HEK293 (cell line): Measurements from ENCODE around the gene TNFSF13.
A peak's percentile ranks its signal among the peaks of the same experiment; 100 is the strongest.

Experiments
- CTCF ChIA-PET: fragments of 350-600 bp; formaldehyde crosslinking; extraction: SDS; loops from one replicate; lab custom pipeline; 2021; ENCODE audit warnings: antibody characterized with exemption; lab: Yijun Ruan, JAX
- POLR2A ChIA-PET: fragments of 300-600 bp; formaldehyde crosslinking; extraction: SDS; loops from one replicate; lab custom pipeline; 2020; ENCODE audit warnings: antibody characterized with exemption, inconsistent platforms; lab: Yijun Ruan, JAX
- H3K27ac ChIP-seq: fragments of 200-500 bp; sonication (Bioruptor generic); 2 replicates; pipeline ENCODE4 v1.5.1; 2014; ENCODE audit warnings: low read depth, low read length, control low read depth, inconsistent platforms; ENCODE audit errors: extremely low read depth
- H3K36me3 ChIP-seq, 2 experiments: fragments of 200-500 bp in 1 of 2; sonication (Bioruptor generic) in 1 of 2; 1 replicate in 1 of 2; 2 replicates in 1 of 2; pipeline ENCODE4 v1.5.1; 2014 to 2017; ENCODE audit warnings: inconsistent platforms in 2 of 2, low read length in 2 of 2; ENCODE audit not compliant: control insufficient read depth in 2 of 2, insufficient read depth in 1 of 2
- H3K4me1 ChIP-seq: fragments of 200-500 bp; sonication (Bioruptor generic); 2 replicates; pipeline ENCODE4 v1.5.1; 2014; ENCODE audit warnings: mild to moderate bottlenecking, low read length, inconsistent platforms; ENCODE audit not compliant: control insufficient read depth, insufficient read depth
- H3K4me3 ChIP-seq: 2 replicates; pipeline ENCODE4 v1.5.1; 2011; ENCODE audit warnings: low read depth, mild to moderate bottlenecking, control low read depth, low read length, moderate library complexity
- H3K9me3 ChIP-seq: fragments of 200-500 bp; sonication (Bioruptor generic); 2 replicates; pipeline ENCODE4 v1.5.1; 2014; ENCODE audit warnings: low read depth, low read length, inconsistent platforms; ENCODE audit not compliant: control insufficient read depth, insufficient read depth
- EGR2 ChIP-seq: fragments of 450-650 bp; formaldehyde crosslinking; IDR thresholded peaks from 2 replicates; pipeline ENCODE4 v1.5.1; 2016; ENCODE audit warnings: low read depth, missing biosample characterization, missing genetic modification characterization
- PRDM1 ChIP-seq: fragments of 450-650 bp; formaldehyde crosslinking; IDR thresholded peaks from 2 replicates; pipeline ENCODE4; 2016; ENCODE audit warnings: missing biosample characterization, missing genetic modification characterization
- TCF7L2 ChIP-seq: IDR thresholded peaks from 2 replicates; pipeline ENCODE4 v1.6.1; 2011; ENCODE audit warnings: low read depth, mild to moderate bottlenecking, inconsistent platforms, low read length, moderate library complexity, borderline replicate concordance
- ZBTB8A ChIP-seq: fragments of 450-650 bp; formaldehyde crosslinking; IDR thresholded peaks from 2 replicates; pipeline ENCODE4 v1.5.1; 2016; ENCODE audit warnings: missing biosample characterization, missing genetic modification characterization
- ZFHX2 ChIP-seq: fragments of 450-650 bp; formaldehyde crosslinking; conservative IDR thresholded peaks from 2 replicates; pipeline ENCODE4 v1.5.1; 2016; ENCODE audit warnings: missing biosample characterization, missing genetic modification characterization
- ZNF239 ChIP-seq: fragments of 450-650 bp; formaldehyde crosslinking; IDR thresholded peaks from 2 replicates; pipeline ENCODE4 v1.5.1; 2016; ENCODE audit warnings: missing biosample characterization, missing genetic modification characterization
- ZNF366 ChIP-seq: fragments of 450-650 bp; formaldehyde crosslinking; conservative IDR thresholded peaks from 2 replicates; pipeline ENCODE4 v1.5.1; 2016; ENCODE audit warnings: missing biosample characterization, missing genetic modification characterization
- ZNF571 ChIP-seq: fragments of 450-650 bp; formaldehyde crosslinking; IDR thresholded peaks from 2 replicates; pipeline ENCODE4 v1.5.0; 2017; ENCODE audit warnings: missing biosample characterization, missing genetic modification characterization
- ZNF596 ChIP-seq: fragments of 450-650 bp; IDR thresholded peaks from 2 replicates; pipeline ENCODE4 v1.5.0; 2018; ENCODE audit warnings: missing biosample characterization, mild to moderate bottlenecking, missing genetic modification characterization, moderate library complexity
- ZNF624 ChIP-seq: fragments of 450-650 bp; formaldehyde crosslinking; IDR thresholded peaks from 2 replicates; pipeline ENCODE4 v1.5.1; 2017; ENCODE audit warnings: missing biosample characterization, missing genetic modification characterization
- ZNF707 ChIP-seq: fragments of 450-650 bp; formaldehyde crosslinking; IDR thresholded peaks from 2 replicates; pipeline ENCODE4 v1.5.1; 2016; ENCODE audit warnings: missing biosample characterization, missing genetic modification characterization
- ZNF785 ChIP-seq: fragments of 450-650 bp; formaldehyde crosslinking; IDR thresholded peaks from 2 replicates; pipeline ENCODE4 v1.5.1; 2016; ENCODE audit warnings: missing biosample characterization, missing genetic modification characterization
- TF ChIP-seq, protein P1 (sequence below): IDR thresholded peaks from 2 replicates; pipeline ENCODE4 v1.6.1; 2011; ENCODE audit warnings: mild to moderate bottlenecking, low read depth, low read length, borderline replicate concordance
- TF ChIP-seq, protein P2 (sequence below): fragments of 450-650 bp; formaldehyde crosslinking; IDR thresholded peaks from 2 replicates; pipeline ENCODE4 v1.5.1; 2017; ENCODE audit warnings: missing biosample characterization, missing genetic modification characterization
- TF ChIP-seq, protein P3 (sequence below): fragments of 450-650 bp; formaldehyde crosslinking; IDR thresholded peaks from 2 replicates; pipeline ENCODE4 v1.5.1; 2016; ENCODE audit warnings: missing biosample characterization, missing genetic modification characterization
- TF ChIP-seq, protein P4 (sequence below): fragments of 450-650 bp; formaldehyde crosslinking; IDR thresholded peaks from 2 replicates; pipeline ENCODE4 v1.5.1; 2016; ENCODE audit warnings: missing biosample characterization, missing genetic modification characterization
- TF ChIP-seq, protein P5 (sequence below): fragments of 450-650 bp; formaldehyde crosslinking; IDR thresholded peaks from 2 replicates; pipeline ENCODE4 v1.5.1; 2016; ENCODE audit warnings: missing biosample characterization, missing genetic modification characterization

Gene TNFSF13

DNA sequence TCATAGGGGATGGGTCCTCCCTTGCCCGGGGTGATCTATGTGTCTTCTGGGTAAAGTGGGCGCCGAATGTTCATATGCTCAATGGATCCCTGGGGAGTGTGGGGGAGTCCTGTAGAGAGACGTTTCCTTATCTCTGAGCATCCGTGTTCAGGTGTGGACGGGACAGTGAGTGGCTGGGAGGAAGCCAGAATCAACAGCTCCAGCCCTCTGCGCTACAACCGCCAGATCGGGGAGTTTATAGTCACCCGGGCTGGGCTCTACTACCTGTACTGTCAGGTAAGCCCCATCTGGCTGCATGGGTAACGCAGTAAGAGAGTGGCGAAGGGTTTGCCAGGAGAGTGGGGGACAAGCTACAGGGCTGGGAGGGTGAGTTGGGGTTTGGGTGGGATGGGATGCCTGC is 1.9 kb upstream of the TNFSF13 start:
- H3K4me1 ChIP-seq, result peaks cover 5% of the 10 kb centered on the region
- CTCF ChIA-PET, result interaction anchor here (1.2 to 1.7 kb wide), 2 partner anchors 39 to 42 kb away, joined by 3 to 8 read pairs; no protein-coding TSS in a partner anchor
- TF ChIP-seq, protein P1, sequence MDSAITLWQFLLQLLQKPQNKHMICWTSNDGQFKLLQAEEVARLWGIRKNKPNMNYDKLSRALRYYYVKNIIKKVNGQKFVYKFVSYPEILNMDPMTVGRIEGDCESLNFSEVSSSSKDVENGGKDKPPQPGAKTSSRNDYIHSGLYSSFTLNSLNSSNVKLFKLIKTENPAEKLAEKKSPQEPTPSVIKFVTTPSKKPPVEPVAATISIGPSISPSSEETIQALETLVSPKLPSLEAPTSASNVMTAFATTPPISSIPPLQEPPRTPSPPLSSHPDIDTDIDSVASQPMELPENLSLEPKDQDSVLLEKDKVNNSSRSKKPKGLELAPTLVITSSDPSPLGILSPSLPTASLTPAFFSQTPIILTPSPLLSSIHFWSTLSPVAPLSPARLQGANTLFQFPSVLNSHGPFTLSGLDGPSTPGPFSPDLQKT, result no peak
- TF ChIP-seq ZNF571 (tag by site-specific recombination) (no peak), TCF7L2 (no peak), ZNF624 (tag by site-specific recombination) (no peak), ZNF239 (tag by site-specific recombination) (no peak), ZBTB8A (tag by site-specific recombination) (no peak), ZNF707 (tag by site-specific recombination) (no peak), ZNF596 (no peak), ZNF366 (no peak), PRDM1 (tag by site-specific recombination) (no peak), ZNF785 (tag by site-specific recombination) (no peak)
- TF ChIP-seq, protein P2, sequence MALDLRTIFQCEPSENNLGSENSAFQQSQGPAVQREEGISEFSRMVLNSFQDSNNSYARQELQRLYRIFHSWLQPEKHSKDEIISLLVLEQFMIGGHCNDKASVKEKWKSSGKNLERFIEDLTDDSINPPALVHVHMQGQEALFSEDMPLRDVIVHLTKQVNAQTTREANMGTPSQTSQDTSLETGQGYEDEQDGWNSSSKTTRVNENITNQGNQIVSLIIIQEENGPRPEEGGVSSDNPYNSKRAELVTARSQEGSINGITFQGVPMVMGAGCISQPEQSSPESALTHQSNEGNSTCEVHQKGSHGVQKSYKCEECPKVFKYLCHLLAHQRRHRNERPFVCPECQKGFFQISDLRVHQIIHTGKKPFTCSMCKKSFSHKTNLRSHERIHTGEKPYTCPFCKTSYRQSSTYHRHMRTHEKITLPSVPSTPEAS (tag by site-specific recombination), result no peak
- TF ChIP-seq, protein P3, sequence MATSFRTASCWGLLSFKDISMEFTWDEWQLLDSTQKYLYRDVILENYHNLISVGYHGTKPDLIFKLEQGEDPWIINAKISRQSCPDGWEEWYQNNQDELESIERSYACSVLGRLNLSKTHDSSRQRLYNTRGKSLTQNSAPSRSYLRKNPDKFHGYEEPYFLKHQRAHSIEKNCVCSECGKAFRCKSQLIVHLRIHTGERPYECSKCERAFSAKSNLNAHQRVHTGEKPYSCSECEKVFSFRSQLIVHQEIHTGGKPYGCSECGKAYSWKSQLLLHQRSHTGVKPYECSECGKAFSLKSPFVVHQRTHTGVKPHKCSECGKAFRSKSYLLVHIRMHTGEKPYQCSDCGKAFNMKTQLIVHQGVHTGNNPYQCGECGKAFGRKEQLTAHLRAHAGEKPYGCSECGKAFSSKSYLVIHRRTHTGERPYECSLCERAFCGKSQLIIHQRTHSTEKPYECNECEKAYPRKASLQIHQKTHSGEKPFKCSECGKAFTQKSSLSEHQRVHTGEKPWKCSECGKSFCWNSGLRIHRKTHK (tag by site-specific recombination), result no peak
- no peak overlapping the region for H3K4me3 ChIP-seq
- POLR2A ChIA-PET, result interaction anchor here (0.7 kb wide), 1 partner anchor 40 kb away, joined by 3 read pairs; no protein-coding TSS in a partner anchor
- no peaks in the 10 kb centered on the region for H3K36me3 ChIP-seq
- no peaks in the 10 kb centered on the region for H3K9me3 ChIP-seq
- H3K27ac ChIP-seq, result no peak overlapping the region

DNA sequence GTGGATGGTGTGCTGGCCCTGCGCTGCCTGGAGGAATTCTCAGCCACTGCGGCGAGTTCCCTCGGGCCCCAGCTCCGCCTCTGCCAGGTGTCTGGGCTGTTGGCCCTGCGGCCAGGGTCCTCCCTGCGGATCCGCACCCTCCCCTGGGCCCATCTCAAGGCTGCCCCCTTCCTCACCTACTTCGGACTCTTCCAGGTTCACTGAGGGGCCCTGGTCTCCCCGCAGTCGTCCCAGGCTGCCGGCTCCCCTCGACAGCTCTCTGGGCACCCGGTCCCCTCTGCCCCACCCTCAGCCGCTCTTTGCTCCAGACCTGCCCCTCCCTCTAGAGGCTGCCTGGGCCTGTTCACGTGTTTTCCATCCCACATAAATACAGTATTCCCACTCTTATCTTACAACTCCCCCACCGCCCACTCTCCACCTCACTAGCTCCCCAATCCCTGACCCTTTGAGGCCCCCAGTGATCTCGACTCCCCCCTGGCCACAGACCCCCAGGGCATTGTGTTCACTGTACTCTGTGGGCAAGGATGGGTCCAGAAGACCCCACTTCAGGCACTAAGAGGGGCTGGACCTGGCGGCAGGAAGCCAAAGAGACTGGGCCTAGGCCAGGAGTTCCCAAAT is 1.3 kb upstream of the TNFSF13 start:
- TF ChIP-seq, protein P4, sequence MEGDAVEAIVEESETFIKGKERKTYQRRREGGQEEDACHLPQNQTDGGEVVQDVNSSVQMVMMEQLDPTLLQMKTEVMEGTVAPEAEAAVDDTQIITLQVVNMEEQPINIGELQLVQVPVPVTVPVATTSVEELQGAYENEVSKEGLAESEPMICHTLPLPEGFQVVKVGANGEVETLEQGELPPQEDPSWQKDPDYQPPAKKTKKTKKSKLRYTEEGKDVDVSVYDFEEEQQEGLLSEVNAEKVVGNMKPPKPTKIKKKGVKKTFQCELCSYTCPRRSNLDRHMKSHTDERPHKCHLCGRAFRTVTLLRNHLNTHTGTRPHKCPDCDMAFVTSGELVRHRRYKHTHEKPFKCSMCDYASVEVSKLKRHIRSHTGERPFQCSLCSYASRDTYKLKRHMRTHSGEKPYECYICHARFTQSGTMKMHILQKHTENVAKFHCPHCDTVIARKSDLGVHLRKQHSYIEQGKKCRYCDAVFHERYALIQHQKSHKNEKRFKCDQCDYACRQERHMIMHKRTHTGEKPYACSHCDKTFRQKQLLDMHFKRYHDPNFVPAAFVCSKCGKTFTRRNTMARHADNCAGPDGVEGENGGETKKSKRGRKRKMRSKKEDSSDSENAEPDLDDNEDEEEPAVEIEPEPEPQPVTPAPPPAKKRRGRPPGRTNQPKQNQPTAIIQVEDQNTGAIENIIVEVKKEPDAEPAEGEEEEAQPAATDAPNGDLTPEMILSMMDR (tag by site-specific recombination), result peak; percentile 18; the same call in 1 of the 2 replicates
- TF ChIP-seq, protein P5, sequence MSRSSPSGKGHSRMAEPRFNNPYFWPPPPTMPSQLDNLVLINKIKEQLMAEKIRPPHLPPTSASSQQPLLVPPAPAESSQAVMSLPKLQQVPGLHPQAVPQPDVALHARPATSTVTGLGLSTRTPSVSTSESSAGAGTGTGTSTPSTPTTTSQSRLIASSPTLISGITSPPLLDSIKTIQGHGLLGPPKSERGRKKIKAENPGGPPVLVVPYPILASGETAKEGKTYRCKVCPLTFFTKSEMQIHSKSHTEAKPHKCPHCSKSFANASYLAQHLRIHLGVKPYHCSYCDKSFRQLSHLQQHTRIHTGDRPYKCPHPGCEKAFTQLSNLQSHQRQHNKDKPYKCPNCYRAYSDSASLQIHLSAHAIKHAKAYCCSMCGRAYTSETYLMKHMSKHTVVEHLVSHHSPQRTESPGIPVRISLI (tag by site-specific recombination), result no peak
- TF ChIP-seq EGR2 (tag by site-specific recombination) (peak; percentile 89), ZFHX2 (tag by site-specific recombination) (peak; percentile 96)
- no peak overlapping the region for H3K4me3 ChIP-seq
- ChIA-PET CTCF (interaction anchor here (0.6 to 5.1 kb wide), 10 partner anchors 33 to 202 kb away, joined by 3 to 87 read pairs (median 3); partner anchors contain the start of gene TMEM95), POLR2A (interaction anchor here (0.5 to 1.2 kb wide), 4 partner anchors 41 to 172 kb away, joined by 3 to 4 read pairs (median 4); partner anchors contain the start of gene TMEM256)
- H3K36me3 ChIP-seq, result no peaks in the 10 kb centered on the region
- H3K9me3 ChIP-seq, result no peaks in the 10 kb centered on the region
- H3K27ac ChIP-seq, result no peak overlapping the region
- H3K4me1 ChIP-seq, result peaks cover 5% of the 10 kb centered on the region
